Jurkat, Clone E6-1 (cell line): ENCODE data around the gene TSHZ2.
"Not testable (repeated sequence)": the region's sequence is repeated elsewhere in the genome, so short reads cannot be mapped to it uniquely, and the experiment has no call there.

ENCODE experiments used
- DNase-seq: peaks from one replicate; pipeline ENCODE4 v3.0.0-alpha.2; 2011; ENCODE audit warnings: low read depth, low spot score
- H3K4me3 ChIP-seq: 2 replicates; pipeline ENCODE4 v1.5.1; 2011; ENCODE audit warnings: mild to moderate bottlenecking, low read length, control low read depth, moderate library complexity

Gene TSHZ2

DNA sequence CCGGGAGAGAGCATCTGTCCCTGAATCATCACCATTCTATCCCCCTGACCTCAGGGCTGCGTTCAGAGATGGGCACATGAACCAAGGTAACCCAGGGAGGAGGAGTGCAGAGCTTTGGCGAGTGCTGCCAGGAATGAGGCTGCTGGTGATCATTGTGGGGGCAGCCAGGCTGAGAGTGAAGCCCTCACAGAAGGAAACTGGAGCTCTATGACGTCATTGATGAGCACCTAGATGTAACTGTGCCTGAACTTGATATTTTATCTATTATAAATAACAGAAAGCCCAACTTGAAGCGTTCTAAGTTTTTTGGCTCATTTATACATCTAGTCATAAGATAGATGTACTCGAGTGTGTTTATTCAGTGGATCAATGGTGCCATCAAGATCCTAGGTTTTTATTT is 17.3 kb upstream of the TSHZ2 start:
- no peak overlapping the region for H3K4me3 ChIP-seq
- no peak for DNase-seq

DNA sequence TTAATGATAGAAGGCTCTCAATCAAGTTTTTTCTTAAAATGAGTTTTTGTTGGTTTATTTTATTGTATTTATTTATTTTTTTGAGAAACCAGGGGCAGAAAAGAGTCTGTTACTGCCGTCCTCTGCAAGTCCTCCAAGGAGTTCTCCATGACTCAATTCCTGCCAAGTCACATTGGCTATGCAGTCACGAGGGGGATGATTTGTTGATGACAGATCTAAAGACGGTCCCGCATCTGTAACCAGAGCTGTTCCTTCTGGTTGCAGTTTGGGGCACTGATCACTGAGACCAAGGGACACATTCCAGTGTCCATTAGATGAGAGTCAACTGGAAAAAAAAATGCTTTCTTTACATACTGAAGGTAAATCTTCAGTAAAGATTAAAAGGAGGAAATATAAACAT is 13.9 kb upstream of the TSHZ2 start:
- H3K4me3 ChIP-seq: no peak overlapping the region
- DNase-seq: no peak

DNA sequence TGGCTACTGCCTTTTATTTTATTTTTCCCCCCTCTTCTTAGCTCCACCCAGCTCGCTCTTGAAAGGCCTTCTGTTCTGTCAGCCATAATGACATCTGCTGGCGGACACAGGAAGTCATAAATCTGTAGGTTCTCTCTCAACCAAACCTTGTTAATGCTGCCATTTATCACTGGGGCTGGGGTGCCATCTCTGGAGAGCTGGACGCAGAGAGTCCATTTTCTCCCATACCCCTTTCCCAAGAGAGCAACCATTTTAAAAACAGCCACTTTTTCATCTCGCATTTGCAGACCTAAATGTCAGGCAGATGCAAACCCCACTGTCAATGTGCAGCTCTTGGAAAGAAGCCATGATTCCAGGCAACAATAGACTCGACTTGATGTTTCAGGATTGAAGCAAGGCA is 13.0 kb upstream of the TSHZ2 start:
- no peak overlapping the region for H3K4me3 ChIP-seq
- no peak for DNase-seq

DNA sequence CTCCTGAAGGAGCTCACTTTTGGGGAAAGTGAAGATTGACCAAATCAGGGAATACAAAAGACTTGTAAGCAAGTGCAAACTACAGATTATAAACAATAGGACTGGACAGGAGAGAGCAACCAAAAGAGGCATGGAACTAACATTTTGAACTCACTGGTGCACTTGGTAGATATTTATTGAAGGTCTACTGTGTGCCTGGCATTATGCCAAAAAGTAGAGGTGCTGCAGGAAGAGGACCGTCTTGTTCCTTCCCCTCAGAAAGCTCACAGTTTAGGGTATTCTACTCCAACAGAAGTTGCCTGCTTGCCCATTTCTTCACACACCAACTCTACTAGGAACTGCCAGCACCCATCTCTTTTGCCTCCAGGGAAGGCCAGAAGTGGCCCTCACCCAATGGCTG is 10.0 kb upstream of the TSHZ2 start:
- no peak for DNase-seq
- H3K4me3 ChIP-seq: no peak overlapping the region

DNA sequence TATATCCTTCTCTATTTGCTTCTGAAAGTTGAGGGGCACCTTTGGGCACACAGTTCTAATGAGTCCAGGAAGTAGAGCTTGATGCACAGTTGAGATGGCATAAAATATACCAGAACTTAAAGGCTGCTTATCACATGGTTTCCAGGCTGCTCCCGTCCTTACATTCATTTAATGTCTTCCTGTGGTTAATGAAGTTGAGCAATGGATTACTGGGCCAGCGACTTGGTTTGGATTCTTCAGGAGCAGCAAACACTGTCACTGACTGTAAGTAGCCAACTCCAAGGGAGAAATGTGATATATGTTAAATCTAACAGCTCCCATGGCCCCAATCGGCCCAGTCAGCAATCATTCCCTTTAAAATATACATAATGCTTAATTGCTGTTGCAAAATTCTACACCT is 9.0 kb upstream of the TSHZ2 start:
- no peak overlapping the region for H3K4me3 ChIP-seq
- DNase-seq: no peak

DNA sequence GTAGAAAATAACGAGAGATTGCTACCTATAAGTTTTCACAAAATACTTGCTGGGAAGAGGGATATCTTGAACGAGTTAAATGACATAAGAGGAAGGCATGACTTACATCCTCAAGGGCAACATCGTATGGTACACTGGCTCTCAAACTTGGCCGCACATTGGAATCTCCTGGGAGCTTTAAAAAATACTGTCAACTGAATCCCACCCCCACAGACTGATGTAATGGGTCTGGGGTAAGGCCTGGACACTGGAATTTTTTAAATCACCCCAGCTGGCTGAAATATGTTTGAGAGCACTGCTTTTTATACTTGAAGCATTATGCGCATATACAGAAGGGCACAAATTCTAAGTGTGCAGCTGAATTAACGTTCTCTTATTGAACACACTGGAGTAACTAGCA is 8.0 kb upstream of the TSHZ2 start:
- DNase-seq: no peak
- no peak overlapping the region for H3K4me3 ChIP-seq

DNA sequence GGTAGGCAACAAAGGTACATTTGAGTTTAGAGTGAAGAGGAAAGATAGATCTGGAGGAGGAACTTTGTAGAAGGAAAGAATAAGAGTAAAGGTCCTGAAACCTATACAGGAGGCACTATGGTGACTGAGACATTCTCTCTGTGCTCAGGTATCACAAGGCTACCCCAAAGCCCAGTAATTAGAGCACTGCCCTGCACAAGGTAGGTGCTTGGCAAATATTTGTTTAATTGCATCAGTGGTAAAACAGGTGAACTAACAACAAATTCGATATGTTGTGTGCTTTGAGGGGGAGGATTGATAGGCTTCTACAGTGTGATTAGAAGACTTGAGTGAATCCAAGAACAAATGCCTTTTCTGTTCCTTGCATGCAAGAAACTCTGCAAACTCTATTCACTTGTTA is 6.8 kb upstream of the TSHZ2 start:
- no peak for DNase-seq
- H3K4me3 ChIP-seq: no peak overlapping the region

DNA sequence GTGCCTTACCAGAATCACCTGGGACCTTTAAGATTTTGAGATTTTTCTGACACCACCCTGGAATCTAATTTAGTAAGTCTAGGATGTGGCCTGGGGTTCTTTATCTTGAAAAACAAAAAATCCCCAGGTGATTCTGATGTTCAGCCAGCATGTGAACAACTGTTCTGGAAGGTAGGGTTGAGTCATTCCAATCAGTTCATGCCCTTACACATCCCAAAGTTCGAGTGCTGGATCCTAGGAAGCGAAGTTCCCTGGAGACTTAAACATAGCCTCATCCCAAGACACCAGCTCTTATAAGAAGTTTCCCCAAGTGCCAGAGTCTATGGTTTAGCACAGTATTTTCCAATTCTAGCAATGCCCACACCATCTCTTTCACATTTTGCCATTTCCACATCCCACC is 6.3 kb upstream of the TSHZ2 start:
- no peak for DNase-seq
- no peak overlapping the region for H3K4me3 ChIP-seq

DNA sequence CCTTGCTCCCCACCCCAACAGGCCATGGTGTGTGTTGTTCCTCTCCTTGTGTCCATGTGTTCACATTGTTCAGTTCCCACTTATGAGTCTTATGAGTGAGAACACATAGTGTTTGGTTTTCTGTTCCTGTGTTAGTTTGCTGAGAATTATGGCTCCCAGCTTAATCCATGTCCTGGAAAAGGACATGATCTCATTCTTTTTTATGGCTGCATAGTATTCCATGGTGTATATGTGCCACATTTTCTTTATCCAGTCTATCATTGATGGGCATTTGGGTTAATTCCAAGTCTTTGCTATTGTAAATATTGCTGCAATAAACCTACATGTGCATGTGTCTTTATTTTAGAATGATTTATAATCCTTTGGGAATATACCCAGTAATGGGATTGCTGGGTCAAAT is 5.6 kb upstream of the TSHZ2 start:
- DNase-seq, H3K4me3 ChIP-seq: not testable (repeated sequence)

DNA sequence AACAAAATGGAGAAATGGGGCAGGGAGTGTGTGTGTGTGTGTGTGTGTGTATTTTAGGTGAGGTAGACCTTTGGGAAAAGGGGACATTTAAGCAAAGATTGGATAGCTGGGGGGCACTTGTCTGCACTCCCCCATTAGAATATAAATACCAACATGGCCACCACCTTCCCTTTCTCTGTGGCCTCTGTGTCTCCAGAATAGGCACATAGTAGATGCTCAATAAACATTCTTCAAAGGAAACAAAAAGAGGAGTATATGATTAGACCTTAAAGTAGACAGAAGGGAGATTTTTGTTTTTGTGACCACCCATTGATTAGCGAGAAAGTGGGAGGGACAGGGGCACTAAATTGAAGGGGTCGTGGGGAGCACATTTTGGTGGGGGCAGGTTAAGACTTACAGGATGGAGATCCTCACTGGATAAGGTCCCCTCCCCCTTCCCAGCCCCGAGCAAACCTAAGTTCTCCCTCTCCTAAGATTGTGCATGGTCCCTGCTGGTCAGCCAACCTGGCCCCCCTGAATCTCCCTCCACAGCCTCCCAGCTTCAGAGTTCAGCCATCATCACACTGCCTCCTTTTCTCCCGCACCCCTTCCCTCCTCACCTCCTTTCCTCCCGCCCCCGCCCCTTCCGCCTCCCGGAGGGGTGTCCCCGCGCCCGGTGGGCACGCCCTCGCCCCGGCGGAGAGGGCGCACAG is 514 bp upstream of the TSHZ2 start:
- no peak overlapping the region for H3K4me3 ChIP-seq
- DNase-seq: no peak

DNA sequence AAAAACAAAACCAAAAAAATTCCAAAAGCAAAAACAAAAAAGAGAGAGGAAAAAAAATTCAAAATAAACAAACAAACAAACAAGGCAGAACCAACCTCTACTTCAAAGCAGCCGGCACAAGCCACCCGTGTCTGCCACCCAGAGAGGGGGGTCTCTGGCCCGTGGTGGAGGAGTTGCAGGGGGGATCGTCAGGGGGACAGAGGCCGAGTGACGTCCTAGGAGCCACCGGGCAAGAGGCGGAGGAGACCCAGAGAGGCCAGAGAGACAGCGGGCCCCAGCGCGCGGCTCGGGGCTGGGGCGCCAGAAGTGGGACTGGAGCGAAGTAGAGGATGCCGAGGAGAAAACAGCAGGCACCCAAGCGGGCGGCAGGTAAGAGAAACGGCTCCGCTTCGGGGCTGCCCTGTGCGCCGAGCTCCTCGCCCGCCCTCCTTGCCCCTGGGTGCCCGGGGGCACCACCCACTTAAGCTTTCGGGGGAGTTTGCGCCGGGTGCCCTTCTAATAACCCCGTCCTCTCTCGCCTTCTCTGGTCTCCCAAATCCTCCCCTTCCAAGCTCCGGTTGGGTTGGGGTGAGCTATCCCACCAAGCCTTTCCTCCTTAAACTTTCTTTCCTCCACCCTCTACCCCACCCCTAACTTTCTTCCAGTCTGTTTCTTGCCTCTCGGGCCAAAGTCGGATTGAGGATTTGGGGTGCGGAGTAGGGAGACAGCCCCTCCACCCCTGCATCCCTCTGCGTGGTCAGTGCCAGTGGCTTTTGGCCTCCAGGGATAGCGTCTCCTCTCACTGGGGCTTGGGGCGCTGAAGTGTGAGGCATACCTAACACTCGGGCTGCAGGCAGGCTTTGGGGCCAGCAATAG is 1.0 kb downstream of the TSHZ2 start:
- no peak overlapping the region for H3K4me3 ChIP-seq
- no peak for DNase-seq

DNA sequence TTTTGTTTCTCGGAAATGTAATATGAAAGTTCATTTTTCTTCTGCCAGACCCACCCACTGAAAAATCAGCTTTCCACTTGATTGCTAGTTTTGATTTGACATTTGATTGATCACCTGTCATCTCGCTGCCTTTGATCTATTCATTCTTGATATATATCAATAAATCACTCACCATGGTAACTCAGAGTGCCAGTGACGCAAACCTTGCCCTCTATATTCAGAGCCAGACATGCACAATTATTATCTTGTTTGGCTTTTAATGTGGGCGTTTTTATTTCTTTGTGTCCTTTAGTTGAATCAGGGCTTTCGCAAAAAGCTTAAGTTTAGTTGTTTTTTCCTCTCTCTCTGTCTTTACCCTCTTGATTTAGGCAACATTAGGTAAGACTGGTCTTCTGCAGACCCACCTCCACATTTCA is 2.0 kb downstream of the TSHZ2 start:
- DNase-seq: no peak
- H3K4me3 ChIP-seq: no peak overlapping the region

DNA sequence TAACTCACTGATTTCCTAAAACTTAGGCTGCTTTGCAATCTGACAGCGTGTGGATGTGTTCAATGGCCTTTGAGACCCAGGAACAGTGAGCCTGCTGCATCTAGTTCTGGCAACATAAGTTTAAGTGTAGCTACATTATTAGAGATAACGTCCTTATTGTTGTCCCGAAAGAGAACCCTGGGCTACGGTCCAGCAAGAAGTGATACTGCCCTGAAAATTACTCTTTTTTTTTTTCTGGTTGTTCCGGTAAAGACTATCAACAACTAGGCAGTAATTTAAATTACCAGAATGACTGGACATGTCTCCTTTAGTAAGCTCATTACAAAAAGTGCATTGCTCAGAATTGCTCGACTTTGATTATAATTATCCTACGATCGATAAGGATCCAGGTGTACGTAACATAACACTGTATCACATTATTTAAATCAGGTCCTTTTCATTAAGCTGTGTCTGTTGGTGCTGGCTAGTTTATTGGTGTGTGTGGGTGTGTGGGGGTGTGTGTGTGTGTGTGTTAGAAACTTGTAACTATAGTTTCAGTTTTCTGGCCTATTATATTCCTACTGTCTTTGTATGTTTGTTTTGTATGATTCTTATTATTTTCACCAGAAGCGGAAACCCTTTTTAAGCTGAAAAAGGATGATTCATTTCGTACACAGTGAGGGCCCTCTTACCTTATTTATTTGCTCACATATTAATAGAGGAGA is 3.0 kb downstream of the TSHZ2 start:
- DNase-seq: no peak
- no peak overlapping the region for H3K4me3 ChIP-seq

DNA sequence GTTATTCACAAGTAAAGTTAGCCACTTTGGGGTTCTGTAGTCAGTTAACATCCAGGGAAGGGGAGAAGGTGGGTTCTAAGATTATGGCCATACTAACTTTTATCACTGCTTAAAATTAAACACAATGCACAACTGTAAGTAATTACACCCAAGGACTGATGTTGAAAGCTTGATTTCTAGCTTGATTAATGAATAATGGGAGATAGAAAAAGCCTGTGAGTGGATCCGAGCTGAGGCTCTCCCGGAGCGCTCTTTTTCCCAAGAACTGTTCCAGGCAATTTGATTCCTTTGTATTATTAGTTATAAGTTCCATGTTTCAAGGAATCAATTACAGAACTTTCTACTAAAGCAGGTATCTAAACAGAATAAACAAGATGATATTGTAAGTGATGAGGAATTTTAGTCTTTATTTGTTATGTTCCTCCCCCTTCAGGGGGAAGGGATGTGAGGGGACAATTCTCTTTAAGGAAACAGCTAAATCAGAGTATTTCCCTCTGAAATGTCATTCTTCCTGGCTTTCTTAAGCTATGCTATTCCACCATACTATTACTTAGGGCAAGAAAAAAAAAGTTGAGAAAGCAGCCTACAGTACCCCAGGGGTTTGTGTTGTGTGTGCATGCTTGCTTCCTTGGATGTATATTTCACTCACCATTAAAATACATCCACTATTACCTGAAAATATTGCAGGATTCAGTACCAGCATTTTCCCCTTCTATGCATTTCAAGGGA is 3.8 kb downstream of the TSHZ2 start:
- H3K4me3 ChIP-seq: no peak overlapping the region
- DNase-seq: no peak

DNA sequence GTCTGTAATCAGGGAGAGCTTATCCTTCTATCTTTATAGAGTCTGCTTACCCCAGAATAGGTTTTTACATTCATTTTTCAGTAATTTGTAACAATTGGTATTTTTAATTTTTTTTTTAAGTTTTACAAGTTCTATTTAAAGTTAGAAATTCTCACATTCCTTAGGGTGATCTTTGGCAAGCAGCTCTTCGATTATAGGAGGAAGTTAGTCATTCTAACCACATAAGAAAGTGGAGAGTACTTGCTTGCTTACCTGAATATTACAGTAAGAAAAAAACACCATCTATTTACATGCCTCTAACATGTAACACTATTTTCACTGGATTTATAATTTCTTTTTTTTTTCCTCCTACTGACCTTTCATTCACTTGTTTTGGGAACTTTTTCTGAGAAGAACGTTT is 6.7 kb downstream of the TSHZ2 start:
- no peak for DNase-seq
- H3K4me3 ChIP-seq: no peak overlapping the region

DNA sequence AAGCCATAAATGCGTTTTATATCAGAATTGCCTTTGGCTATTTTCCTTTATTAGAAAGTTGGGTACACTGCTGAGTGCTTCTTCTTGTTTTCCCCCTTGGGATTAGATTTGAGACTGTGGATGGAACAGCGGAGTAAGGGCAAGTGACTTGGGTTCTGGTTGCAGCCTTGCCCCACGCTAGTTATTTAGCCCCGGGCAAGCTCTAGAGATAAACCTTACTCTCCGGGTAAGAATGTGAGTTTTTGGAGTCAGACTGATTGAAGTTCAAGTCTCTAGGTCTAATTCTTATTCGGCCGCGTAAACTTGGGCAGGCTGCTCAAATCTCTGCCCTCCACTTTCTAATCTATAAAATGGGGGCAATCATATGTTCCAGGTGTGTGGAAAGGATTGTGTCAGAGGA is 8.9 kb downstream of the TSHZ2 start:
- no peak overlapping the region for H3K4me3 ChIP-seq
- DNase-seq: no peak

DNA sequence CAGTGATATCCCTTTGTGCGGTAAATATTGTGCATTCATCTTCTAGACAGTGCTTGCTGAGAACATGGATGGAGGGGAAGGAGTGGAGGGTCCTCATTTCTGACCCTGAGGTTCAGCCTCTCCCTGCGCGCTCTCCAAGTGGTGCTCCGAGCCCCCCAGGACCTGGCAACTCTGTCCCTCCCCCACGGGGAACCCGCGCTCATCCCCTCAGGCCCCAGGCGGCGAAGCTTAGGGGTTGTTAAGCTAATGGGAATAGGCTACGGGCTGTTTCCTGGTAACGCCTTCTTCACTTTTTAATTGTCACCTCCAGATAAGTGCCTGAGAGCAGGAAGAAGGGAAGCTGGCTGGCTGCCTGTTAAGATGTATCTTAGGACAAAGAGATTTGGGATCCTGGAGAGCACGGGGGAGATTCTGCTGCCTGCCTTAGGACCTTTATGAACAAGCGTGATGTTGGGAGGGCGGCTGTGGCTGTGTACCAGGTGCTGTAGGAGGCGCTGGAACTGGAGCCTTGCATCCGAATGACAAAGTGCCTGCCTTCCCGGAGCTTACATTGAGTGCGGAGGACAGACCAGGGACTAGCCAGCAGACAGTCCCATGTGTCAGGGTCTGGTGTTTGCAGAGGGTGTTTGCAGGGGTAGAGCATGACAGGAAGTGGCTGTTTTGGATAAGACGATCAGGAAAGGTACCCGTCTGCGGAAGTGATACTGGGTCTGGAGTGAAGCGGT is 11.7 kb downstream of the TSHZ2 start:
- H3K4me3 ChIP-seq: no peak overlapping the region
- DNase-seq: no peak

DNA sequence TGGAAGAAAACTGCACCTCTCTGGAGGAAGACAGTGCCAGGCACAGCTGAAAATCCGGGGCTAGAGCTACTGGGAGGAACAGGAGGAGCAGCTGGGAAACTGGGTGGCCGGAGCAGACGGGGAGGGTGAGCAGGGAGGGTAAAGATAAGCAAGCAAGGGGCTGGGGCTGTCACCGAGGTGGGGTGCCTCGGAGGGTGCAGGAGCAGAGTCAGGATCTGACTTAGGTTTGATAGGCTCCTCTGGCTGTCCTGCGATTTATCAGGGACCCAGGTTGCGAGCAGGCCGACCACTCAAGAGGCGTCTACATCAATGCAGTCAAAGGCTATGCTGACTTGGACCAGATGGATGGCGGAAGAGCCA is 12.3 kb downstream of the TSHZ2 start:
- DNase-seq: no peak

DNA sequence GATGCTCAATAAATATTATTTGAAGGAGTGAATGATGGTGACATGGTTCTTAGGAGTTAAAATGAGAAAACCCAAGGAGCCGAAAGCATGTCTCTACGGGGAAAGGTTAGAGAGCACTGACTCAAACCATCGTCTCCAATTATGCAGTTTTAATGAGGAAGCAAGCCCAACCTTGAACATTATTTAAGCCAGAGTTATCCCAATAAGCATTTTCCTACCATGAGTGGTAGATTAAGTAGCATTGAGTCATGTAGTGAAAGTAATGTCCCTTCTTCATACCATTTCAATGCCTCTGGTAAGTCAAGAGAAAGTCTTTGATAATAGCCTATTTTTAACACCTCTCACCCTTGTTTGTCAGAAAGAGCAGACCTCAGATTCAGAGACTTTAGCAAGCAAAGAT is 13.5 kb downstream of the TSHZ2 start:
- no peak overlapping the region for H3K4me3 ChIP-seq
- no peak for DNase-seq

More for the DNA sequence above, 12.3 kb downstream of the TSHZ2 start:
- no peak overlapping the region for H3K4me3 ChIP-seq
